ENCODE results near the gene ZDHHC16. TPM values are rescaled to one million over a fixed set of nuclear protein-coding genes. Genes with fewer than 3 reads are reported as not detected.

The ZDHHC16 gene
- total RNA-seq (ENCODE audit: low replicate concordance), result 15.2 and 39.4 TPM in 2 replicates

DNA sequence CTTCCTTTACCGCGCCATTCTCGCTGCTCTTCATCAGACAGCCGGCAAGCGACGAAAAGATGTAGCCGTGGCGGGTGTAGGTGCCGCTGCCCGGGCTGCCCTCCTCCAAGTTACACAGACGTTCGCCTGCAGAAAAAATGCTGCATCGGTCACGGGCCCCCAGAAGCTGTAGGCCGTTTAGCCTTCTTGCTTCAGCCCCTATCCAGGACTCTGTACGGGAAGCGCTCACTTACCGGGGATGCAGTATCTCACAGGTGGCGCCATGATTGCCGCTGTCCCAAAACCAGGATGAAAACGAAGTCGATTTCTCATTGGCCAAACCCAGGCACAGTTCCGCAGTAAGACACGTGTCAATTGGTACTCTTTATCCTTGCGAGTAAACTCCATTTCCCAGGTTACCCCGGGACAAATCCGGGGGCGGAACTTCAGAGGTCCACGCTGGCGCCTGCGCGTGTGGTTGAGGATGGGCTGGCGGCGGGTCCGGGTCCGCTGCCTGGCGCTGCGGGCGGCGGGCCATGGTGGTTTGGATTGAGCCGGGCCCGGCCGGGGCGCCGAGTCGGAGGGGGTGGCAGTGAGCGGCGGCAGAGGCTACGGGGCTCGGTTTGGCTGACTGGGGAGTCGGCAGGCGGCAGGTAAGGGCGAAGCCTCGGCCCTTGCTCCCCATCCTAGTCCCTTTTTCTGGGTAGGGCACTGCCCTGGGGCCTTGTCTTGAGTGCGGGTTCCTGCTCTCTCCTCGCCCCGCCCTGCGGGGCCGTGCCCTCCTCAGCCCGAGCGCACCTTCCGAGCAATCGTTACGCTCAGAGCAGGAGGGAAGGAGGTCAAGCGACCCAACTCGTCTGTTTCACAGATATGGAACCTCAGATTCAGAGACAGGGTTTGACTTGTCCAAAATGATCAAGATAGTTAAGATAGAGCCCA is at the start of gene ZDHHC16, which contains the start of gene EXOSC1:
Gene ZDHHC16 (plus strand): TSS at position 454 of the 918 bp plus-strand sequence. CDS start 5,501 bp downstream, outside the sequence.
Gene EXOSC1 (minus strand): TSS at position 285 of the 918 bp plus-strand sequence. CDS start 21 bp downstream, at position 264.
- H3K4me2 ChIP-seq, result peak within 1 kb of the TSS; percentile 93
- peaks cover 22% of the 10 kb centered on the region for H3K4me1 ChIP-seq
- H3K27me3 ChIP-seq, result no peaks in the 10 kb centered on the region
- Mint-ChIP-seq H3K4me3 (peak within 1 kb of the TSS; percentile 93), H3K27ac (no peak within 1 kb of the TSS), H3K4me1 (peaks cover 37% of the 10 kb centered on the region), H3K9me3 (no peaks in the 10 kb centered on the region), H3K36me3 (peaks cover 15% of the 10 kb centered on the region), H3K27me3 (ENCODE audit: insufficient read depth, low read depth) (peaks cover 2% of the 10 kb centered on the region)
- H2AFZ ChIP-seq (replicated peaks), result peak within 1 kb of the TSS; percentile 39
- H3K36me3 ChIP-seq, result no peaks in the 10 kb centered on the region
- H4K20me1 ChIP-seq (ENCODE audit: low read depth), result peaks cover 17% of the 10 kb centered on the region
- peak within 1 kb of the TSS; percentile 61 for H3K9ac ChIP-seq
- TF ChIP-seq EZH2 (IDR thresholded peaks at IDR 0.05), result no peak
- TF ChIP-seq, protein P1, sequence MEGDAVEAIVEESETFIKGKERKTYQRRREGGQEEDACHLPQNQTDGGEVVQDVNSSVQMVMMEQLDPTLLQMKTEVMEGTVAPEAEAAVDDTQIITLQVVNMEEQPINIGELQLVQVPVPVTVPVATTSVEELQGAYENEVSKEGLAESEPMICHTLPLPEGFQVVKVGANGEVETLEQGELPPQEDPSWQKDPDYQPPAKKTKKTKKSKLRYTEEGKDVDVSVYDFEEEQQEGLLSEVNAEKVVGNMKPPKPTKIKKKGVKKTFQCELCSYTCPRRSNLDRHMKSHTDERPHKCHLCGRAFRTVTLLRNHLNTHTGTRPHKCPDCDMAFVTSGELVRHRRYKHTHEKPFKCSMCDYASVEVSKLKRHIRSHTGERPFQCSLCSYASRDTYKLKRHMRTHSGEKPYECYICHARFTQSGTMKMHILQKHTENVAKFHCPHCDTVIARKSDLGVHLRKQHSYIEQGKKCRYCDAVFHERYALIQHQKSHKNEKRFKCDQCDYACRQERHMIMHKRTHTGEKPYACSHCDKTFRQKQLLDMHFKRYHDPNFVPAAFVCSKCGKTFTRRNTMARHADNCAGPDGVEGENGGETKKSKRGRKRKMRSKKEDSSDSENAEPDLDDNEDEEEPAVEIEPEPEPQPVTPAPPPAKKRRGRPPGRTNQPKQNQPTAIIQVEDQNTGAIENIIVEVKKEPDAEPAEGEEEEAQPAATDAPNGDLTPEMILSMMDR (IDR thresholded peaks at IDR 0.05), result peak; percentile 30
- TF ChIP-seq EZH2phosphoT487 (IDR thresholded peaks at IDR 0.05), result no peak
- no peaks in the 10 kb centered on the region for H3K9me3 ChIP-seq (ENCODE audit: low read depth)
- peak; percentile 98 for DNase-seq (ENCODE audit: low spot score)
- H3K79me2 ChIP-seq (ENCODE audit: low read depth), result peaks cover 66% of the 10 kb centered on the region
- no peak within 1 kb of the TSS for H3K27ac ChIP-seq
- H3K4me3 ChIP-seq, result peak within 1 kb of the TSS; percentile 72
- peaks cover 17% of the 10 kb centered on the region for H3F3A ChIP-seq (ENCODE audit: low read depth)

DNA sequence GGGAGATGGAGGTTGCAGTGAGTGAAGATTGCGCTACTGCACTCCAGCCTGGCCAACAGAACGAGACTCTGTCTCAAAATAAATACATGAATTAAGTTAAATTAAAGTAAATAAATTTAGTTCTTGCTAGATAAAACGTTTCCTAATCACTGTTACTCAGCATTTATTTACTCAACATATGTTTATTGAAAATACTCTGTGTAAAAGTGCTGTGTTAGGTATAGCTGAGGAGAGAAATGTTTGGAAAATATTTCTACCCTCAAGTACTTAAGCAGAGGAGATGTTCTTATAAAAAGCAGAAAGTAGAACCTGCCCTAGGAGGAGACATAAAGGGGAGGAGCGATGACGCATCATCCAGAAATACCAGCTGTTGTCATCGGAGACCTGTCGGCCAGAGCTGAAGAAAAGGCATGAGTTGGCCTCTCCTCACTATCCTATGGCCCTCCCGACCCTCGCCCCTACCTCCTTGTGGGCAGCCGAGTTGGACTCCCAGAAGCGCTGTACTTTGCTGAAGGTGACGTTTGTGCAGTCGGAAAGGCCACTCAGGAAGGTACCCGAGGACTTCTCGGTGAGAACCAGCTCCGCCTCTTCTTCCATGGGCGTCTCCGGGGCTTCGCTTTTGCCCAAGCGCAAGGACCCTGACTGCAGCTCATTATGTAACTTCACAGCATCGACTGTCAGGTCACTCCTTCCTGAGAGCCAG is 46.0 kb upstream of the ZDHHC16 start:
- TF ChIP-seq EZH2phosphoT487 (IDR thresholded peaks at IDR 0.05) (no peak), EZH2 (IDR thresholded peaks at IDR 0.05) (no peak)
- TF ChIP-seq, protein P1 (IDR thresholded peaks at IDR 0.05), result no peak
- peak; percentile 32 for DNase-seq (ENCODE audit: low spot score)
- Histone ChIP-seq H4K20me1 (ENCODE audit: low read depth) (peaks cover 3% of the 10 kb centered on the region), H3K4me3 (peak overlapping the region; percentile 69), H3F3A (ENCODE audit: low read depth) (peaks cover 8% of the 10 kb centered on the region), H3K27me3 (no peaks in the 10 kb centered on the region), H2AFZ (replicated peaks) (no peak overlapping the region), H3K4me1 (no peaks in the 10 kb centered on the region), H3K27ac (no peak overlapping the region), H3K4me2 (peak overlapping the region; percentile 88), H3K79me2 (ENCODE audit: low read depth) (peaks cover 10% of the 10 kb centered on the region), H3K9me3 (ENCODE audit: low read depth) (no peaks in the 10 kb centered on the region), H3K9ac (no peak overlapping the region), H3K36me3 (no peaks in the 10 kb centered on the region)
- peaks cover 4% of the 10 kb centered on the region for H3K36me3 Mint-ChIP-seq
- peaks cover 15% of the 10 kb centered on the region for H3K4me1 Mint-ChIP-seq
- H3K4me3 Mint-ChIP-seq, result peak overlapping the region; percentile 95
- peaks cover 7% of the 10 kb centered on the region for H3K27me3 Mint-ChIP-seq (ENCODE audit: insufficient read depth, low read depth)
- H3K9me3 Mint-ChIP-seq, result no peaks in the 10 kb centered on the region
- no peak overlapping the region for H3K27ac Mint-ChIP-seq

DNA sequence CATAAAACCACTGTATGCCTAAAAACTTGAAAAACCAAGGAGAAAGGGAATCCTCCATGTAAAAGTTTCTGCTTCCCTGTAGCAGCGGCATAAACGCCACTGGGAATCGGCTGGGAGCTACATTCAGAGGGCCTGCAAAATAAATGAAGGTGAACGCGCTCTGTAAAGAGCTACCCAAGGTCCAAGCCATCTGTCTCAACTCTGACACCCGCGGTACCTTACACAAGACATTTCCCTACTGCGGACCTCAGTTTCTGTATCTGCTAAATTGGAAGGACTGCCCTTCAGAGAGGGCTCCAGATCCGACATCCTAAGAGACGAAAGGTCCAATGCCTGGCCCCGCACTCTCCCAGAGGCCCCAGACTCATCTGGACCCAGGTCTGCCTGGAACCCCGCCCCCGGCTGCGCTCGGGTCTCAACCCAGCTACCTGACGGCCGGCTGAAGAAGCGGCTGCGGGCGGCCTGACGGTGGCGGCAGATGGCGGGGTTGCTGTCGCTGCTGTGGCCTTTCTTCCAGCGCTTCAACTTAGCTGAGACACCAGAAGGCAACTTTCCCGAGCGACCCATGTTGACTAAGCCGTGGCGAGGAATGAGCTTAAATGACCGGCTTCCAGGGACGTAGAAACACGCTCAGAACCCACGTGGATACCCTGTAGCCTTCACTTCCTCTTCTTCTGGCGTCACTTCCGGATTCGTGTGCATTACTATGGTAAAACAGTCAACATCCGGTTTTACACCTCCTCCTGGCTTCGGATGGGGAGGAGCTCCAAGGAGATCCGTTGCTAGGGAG is 45.1 kb upstream of the ZDHHC16 start, which contains the start of gene RRP12:
Gene RRP12 (minus strand): TSS at position 676 of the 790 bp plus-strand sequence. CDS start 109 bp downstream, at position 567.
- Histone ChIP-seq H2AFZ (replicated peaks) (peak within 1 kb of the TSS; percentile 74), H3K4me3 (peak within 1 kb of the TSS; percentile 69), H3K4me1 (no peaks in the 10 kb centered on the region), H3F3A (ENCODE audit: low read depth) (peaks cover 8% of the 10 kb centered on the region), H3K79me2 (ENCODE audit: low read depth) (peaks cover 10% of the 10 kb centered on the region), H3K9me3 (ENCODE audit: low read depth) (no peaks in the 10 kb centered on the region), H3K9ac (peak within 1 kb of the TSS; percentile 48), H3K27me3 (no peaks in the 10 kb centered on the region), H3K36me3 (no peaks in the 10 kb centered on the region), H3K27ac (no peak within 1 kb of the TSS), H3K4me2 (peak within 1 kb of the TSS; percentile 88), H4K20me1 (ENCODE audit: low read depth) (peaks cover 3% of the 10 kb centered on the region)
- H3K27me3 Mint-ChIP-seq (ENCODE audit: insufficient read depth, low read depth), result peaks cover 9% of the 10 kb centered on the region
- TF ChIP-seq, protein P1 (IDR thresholded peaks at IDR 0.05), result peak; percentile 33
- peak; percentile 47 for TF ChIP-seq EZH2 (IDR thresholded peaks at IDR 0.05)
- no peak for TF ChIP-seq EZH2phosphoT487 (IDR thresholded peaks at IDR 0.05)
- H3K36me3 Mint-ChIP-seq, result peaks cover 4% of the 10 kb centered on the region
- H3K4me1 Mint-ChIP-seq, result peaks cover 15% of the 10 kb centered on the region
- no peaks in the 10 kb centered on the region for H3K9me3 Mint-ChIP-seq
- peak within 1 kb of the TSS; percentile 84 for H3K27ac Mint-ChIP-seq
- peak; percentile 96 for DNase-seq (ENCODE audit: low spot score)
- H3K4me3 Mint-ChIP-seq, result peak within 1 kb of the TSS; percentile 95
